ENCODE data around the gene OR52E5. TPM values are rescaled to one million over a fixed set of nuclear protein-coding genes. Genes with fewer than 3 reads are reported as not detected.

Gene OR52E5
- total RNA-seq, 1 donor from 2014 or later = not detected

- no peak overlapping the region for H3K4me3 ChIP-seq
- no peak for TF ChIP-seq CTCF (IDR thresholded peaks at IDR 0.05)
- intact Hi-C loops (cut with DNase I) = no loop called here
- no peak overlapping the region for H3K27ac ChIP-seq
- DNase-seq (ENCODE audit: low spot score in 2 of 2) = no peak
- no peaks in the 10 kb centered on the region for H3K4me1 ChIP-seq
- no peaks in the 10 kb centered on the region for H3K27me3 ChIP-seq
- no peaks in the 10 kb centered on the region for H3K36me3 ChIP-seq
- H3K9me3 ChIP-seq = no peaks in the 10 kb centered on the region
Measured at GRCh38 chr11:5933116-5933515, 40.1 kb downstream of the OR52E5 start.

- no peak for TF ChIP-seq CTCF (IDR thresholded peaks at IDR 0.05)
- intact Hi-C loops (cut with DNase I) = no loop called here
- no peak overlapping the region for H3K27ac ChIP-seq
- DNase-seq (ENCODE audit: low spot score in 2 of 2) = no peak
- no peaks in the 10 kb centered on the region for H3K4me1 ChIP-seq
- no peaks in the 10 kb centered on the region for H3K9me3 ChIP-seq
- no peaks in the 10 kb centered on the region for H3K36me3 ChIP-seq
- no peak overlapping the region for H3K4me3 ChIP-seq
- no peaks in the 10 kb centered on the region for H3K27me3 ChIP-seq
Measured at GRCh38 chr11:5937868-5938602, 45.0 kb downstream of the OR52E5 start.

- DNase-seq (ENCODE audit: low spot score in 2 of 2) = no peak
- H3K27me3 ChIP-seq = no peaks in the 10 kb centered on the region
- no peak for TF ChIP-seq CTCF (IDR thresholded peaks at IDR 0.05)
- intact Hi-C loops (cut with DNase I) = no loop called here
- H3K9me3 ChIP-seq = no peaks in the 10 kb centered on the region
- H3K36me3 ChIP-seq = no peaks in the 10 kb centered on the region
- H3K4me1 ChIP-seq = no peaks in the 10 kb centered on the region
- no peak overlapping the region for H3K4me3 ChIP-seq
- H3K27ac ChIP-seq = no peak overlapping the region
Measured at GRCh38 chr11:5938603-5938965, 45.6 kb downstream of the OR52E5 start.

- no peak overlapping the region for H3K4me3 ChIP-seq
- no peak overlapping the region for H3K27ac ChIP-seq
- no peaks in the 10 kb centered on the region for H3K4me1 ChIP-seq
- TF ChIP-seq CTCF (IDR thresholded peaks at IDR 0.05) = no peak
- H3K36me3 ChIP-seq = no peaks in the 10 kb centered on the region
- intact Hi-C loops (cut with DNase I) = no loop called here
- no peaks in the 10 kb centered on the region for H3K27me3 ChIP-seq
- DNase-seq (ENCODE audit: low spot score in 2 of 2) = no peak
- H3K9me3 ChIP-seq = no peaks in the 10 kb centered on the region
Measured at GRCh38 chr11:5940748-5941147, 47.7 kb downstream of the OR52E5 start.

DNA sequence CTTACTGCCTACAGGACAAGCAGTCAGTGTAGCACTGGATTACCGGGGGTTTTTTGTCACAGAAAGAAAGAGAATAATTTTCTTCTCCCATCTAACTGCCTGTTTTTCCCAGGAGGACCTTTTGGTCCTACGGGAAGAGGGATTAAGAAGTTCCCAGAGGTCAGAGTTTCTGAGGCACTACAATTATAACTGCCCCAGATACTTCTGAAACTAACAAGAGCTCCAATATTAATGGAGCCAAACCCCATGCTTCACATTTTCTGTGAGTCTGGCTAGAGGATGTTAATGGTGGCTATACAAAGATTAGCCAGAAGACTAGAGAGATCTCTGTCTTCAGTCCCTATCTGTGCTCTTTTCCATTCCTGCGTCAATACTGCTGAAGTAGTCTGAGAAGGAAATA, 48.9 kb downstream of the OR52E5 start, which contains the start of gene OR56A3:
OR56A3 (plus strand) TSS at position 301 of the 400 bp plus-strand sequence. CDS start 5,096 bp downstream, outside the sequence.
- Histone ChIP-seq H3K4me3 (no peak within 1 kb of the TSS), H3K36me3 (no peaks in the 10 kb centered on the region), H3K27ac (no peak within 1 kb of the TSS), H3K27me3 (no peaks in the 10 kb centered on the region), H3K9me3 (no peaks in the 10 kb centered on the region), H3K4me1 (no peaks in the 10 kb centered on the region)
- intact Hi-C loops (cut with DNase I) = no loop called here
- no peak for DNase-seq (ENCODE audit: low spot score in 2 of 2)
- TF ChIP-seq CTCF (IDR thresholded peaks at IDR 0.05) = no peak

Other genes starting within 250 kb of the OR52E5 start
- gene TRIM5, start 208.1 kb upstream of the OR52E5 start, total RNA-seq = 45.1 TPM
- gene TRIM22, start 203.4 kb upstream of the OR52E5 start, total RNA-seq = 32.5 TPM
- gene OR56B1, start 156.8 kb upstream of the OR52E5 start, total RNA-seq = not detected
- not detected for gene OR52N4, start 139.0 kb upstream of the OR52E5 start, total RNA-seq
- not detected for gene OR52N5, start 109.9 kb upstream of the OR52E5 start, total RNA-seq
- gene OR52N1, start 101.9 kb upstream of the OR52E5 start, total RNA-seq = not detected
- not detected for gene OR52N2, start 84.3 kb upstream of the OR52E5 start, total RNA-seq
- not detected for gene OR52E6, start 51.3 kb upstream of the OR52E5 start, total RNA-seq
- gene OR52E8, start 35.5 kb upstream of the OR52E5 start, total RNA-seq = not detected
- not detected for gene OR52E4, start 12.6 kb upstream of the OR52E5 start, total RNA-seq
- not detected for gene OR56A3, start 49.0 kb downstream of the OR52E5 start, total RNA-seq
- not detected for gene OR56A5, start 75.3 kb downstream of the OR52E5 start, total RNA-seq
- not detected for gene OR52L1, start 93.8 kb downstream of the OR52E5 start, total RNA-seq
- gene OR56A4, start 113.7 kb downstream of the OR52E5 start, total RNA-seq = not detected
- not detected for gene OR56A1, start 137.6 kb downstream of the OR52E5 start, total RNA-seq
- not detected for gene OR56B4, start 214.5 kb downstream of the OR52E5 start, total RNA-seq

Measured in ascending aorta (tissue), 2 donors.